Stimulated activated naive B cell treated with anti-CD40 and anti-IgM and Interleukin-4, amounts not matched to agents 10 μg/mL and 1 μg/mL and 100 μg/mL, for 72 hours (primary cell): ENCODE measurements around the gene CMBL.
"Not testable (repeated sequence)": the region's sequence is repeated elsewhere in the genome, so short reads cannot be mapped to it uniquely, and the experiment has no call there.

ENCODE experiments used
- ATAC-seq, 2 donors: fragments of 150-1000 bp; cut with Tn5 transposase; replicated peaks; 2 replicates each; pipeline ENCODE4 v1.10.0; 2021; ENCODE audit warnings: moderate library complexity in 1 of 2
- DNase-seq: peaks from one replicate; pipeline ENCODE4 v3.0.0; 2021
- H3K27ac Mint-ChIP-seq: one replicate; pipeline ENCODE4 v1.8.0; 2022; ENCODE audit warnings: mild to moderate bottlenecking, mixed read lengths
- H3K27me3 Mint-ChIP-seq, 2 donors: one replicate each; pipeline ENCODE4 v1.8.0; 2022; ENCODE audit warnings: mixed read lengths in 2 of 2
- H3K36me3 Mint-ChIP-seq, 2 donors: one replicate each; pipeline ENCODE4 v1.8.0; 2022; ENCODE audit warnings: mixed read lengths in 2 of 2, mild to moderate bottlenecking in 1 of 2
- H3K4me1 Mint-ChIP-seq, 2 donors: one replicate each; pipeline ENCODE4 v1.8.0; 2022; ENCODE audit warnings: mixed read lengths in 2 of 2, mild to moderate bottlenecking in 1 of 2
- H3K4me3 Mint-ChIP-seq, 2 donors: one replicate each; pipeline ENCODE4 v1.8.0; 2022; ENCODE audit warnings: mild to moderate bottlenecking in 2 of 2, mixed read lengths in 2 of 2, moderate library complexity in 1 of 2
- H3K9me3 Mint-ChIP-seq, 2 donors: one replicate each; pipeline ENCODE4 v1.8.0; 2022; ENCODE audit warnings: mixed read lengths in 2 of 2, mild to moderate bottlenecking in 1 of 2

The CMBL gene

GRCh38 chr5:10307206-10308148 is at the start of gene CMBL:
Gene CMBL, minus strand, starts transcription at chr5:10307902. Its CDS starts 17,140 bp downstream, at chr5:10290762.
- no peaks in the 10 kb centered on the region for H3K9me3 Mint-ChIP-seq
- H3K27ac Mint-ChIP-seq, result peak within 1 kb of the TSS; percentile 78
- H3K4me3 Mint-ChIP-seq, result peak within 1 kb of the TSS; percentile 86 to 89
- DNase-seq (peak; percentile 18), ATAC-seq (peak; percentile 89 to 92)
- peaks cover 39 to 40% of the 10 kb centered on the region in 2 donors for H3K27me3 Mint-ChIP-seq
- peaks cover 10% of the 10 kb centered on the region in 2 donors for H3K4me1 Mint-ChIP-seq
- H3K36me3 Mint-ChIP-seq, result peaks cover 4 to 5% of the 10 kb centered on the region in 2 donors

DNA sequence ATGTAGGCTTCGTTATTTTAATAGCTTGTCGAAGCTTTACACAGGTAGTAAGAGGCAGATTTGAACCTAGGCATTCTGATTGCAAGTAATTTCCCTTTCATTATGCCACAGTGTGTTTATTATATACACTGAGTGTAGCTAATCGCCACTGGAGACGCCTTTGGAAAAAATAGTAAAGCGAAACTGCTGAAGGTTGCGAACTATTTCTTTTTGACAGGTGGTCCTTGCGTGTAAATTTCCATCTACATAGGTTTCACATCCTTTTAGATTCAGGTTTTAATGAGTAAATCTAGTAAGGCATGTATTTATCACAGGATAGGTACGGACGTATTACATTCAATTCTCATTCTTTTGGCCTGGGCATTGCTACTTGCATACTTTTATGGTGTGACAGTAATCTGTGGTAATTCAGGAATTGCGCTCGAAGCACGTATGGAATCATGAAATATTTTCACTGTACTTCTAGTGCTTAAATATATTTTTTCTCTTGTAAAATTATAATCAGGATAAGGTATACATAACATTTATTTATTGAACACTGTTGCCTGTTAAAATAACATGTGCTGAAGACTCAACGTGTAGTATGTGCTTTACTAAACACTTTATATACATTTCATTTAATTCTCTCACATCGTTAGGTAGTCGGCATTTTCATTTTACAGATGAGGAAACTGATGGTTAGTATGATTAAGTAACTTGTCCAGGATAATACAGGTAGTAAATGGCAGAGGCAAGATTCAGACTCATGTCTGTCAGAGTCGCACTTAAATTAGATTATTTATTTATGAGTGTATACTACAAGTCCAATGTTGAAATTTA is 47.6 kb upstream of the CMBL start:
- Mint-ChIP-seq H3K4me1 (peaks cover 19 to 37% of the 10 kb centered on the region in 2 donors), H3K36me3 (peaks cover 3 to 13% of the 10 kb centered on the region in 2 donors), H3K4me3 (peak overlapping the region; percentile 94 to 98), H3K27me3 (no peaks in the 10 kb centered on the region), H3K9me3 (no peaks in the 10 kb centered on the region), H3K27ac (peak overlapping the region; percentile 99)
- ATAC-seq (peak; percentile 33), DNase-seq (peak; percentile 36)

GRCh38 chr5:10354048-10354872 is 46.6 kb upstream of the CMBL start:
- no peaks in the 10 kb centered on the region for H3K9me3 Mint-ChIP-seq

DNA sequence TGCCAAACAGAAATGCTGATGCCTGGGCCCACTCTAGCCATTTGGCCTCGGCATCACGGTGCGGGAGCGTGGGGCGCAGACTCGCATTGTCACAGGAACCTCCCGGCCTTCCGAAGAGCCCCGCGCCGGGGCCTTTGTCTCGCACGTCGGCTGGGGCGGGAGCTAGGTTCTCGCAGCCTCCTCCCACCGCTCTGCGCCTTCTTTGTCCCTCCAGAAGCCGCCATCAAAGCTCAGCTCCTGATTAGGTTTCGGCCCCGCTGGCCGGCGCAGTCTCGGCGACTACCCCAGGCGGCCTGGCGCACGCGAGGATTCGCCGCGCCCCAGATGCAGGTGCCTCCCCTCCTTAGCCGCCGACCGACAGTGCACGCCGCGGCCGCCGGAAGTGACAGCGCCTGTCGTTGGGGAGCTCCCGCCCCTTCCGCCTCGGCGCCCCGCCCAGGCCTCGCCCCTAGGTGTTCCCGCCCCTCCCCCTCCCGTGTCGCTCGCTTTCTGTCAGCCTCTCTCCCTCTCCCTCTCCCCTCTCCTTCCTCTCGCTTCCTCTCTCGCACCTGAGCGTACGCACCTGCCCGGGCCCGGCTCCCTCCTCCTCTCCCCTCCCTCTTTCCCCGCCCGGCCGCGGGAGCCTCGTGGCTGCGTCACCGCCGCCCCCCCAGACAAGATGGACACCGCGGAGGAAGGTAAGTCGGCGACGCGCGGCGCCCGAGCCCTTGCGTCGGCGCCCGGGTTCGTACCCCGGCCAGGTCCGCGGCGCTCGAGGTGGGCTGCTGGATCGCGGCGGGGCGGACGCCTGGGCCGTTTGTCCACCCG is 45.7 kb upstream of the CMBL start, which contains the start of gene MARCHF6:
TSS of gene MARCHF6 (plus strand) at position 455 of the 807 bp plus-strand sequence. CDS start at position 659, 204 bp downstream.
- Mint-ChIP-seq H3K27me3 (no peaks in the 10 kb centered on the region), H3K4me1 (peaks cover 11 to 29% of the 10 kb centered on the region in 2 donors), H3K27ac (peak within 1 kb of the TSS; percentile 99), H3K36me3 (peaks cover 3 to 9% of the 10 kb centered on the region in 2 donors), H3K9me3 (no peaks in the 10 kb centered on the region), H3K4me3 (peak within 1 kb of the TSS; percentile 94 to 98)
- DNase-seq (peak; percentile 92), ATAC-seq (peak; percentile 84 to 86)

More at GRCh38 chr5:10354048-10354872, 46.6 kb upstream of the CMBL start:
- DNase-seq (peak; percentile 56), ATAC-seq (peak; percentile 8 to 18)
- H3K36me3 Mint-ChIP-seq, result peaks cover 3 to 9% of the 10 kb centered on the region in 2 donors
- H3K4me3 Mint-ChIP-seq, result peak overlapping the region; percentile 94 to 98
- H3K27me3 Mint-ChIP-seq, result no peaks in the 10 kb centered on the region
- peak overlapping the region; percentile 99 for H3K27ac Mint-ChIP-seq
- H3K4me1 Mint-ChIP-seq, result peaks cover 14 to 29% of the 10 kb centered on the region in 2 donors

GRCh38 chr5:10352430-10353240 is 44.9 kb upstream of the CMBL start:
- ATAC-seq (peak in 1 of 2 donors; percentile 64), DNase-seq (peak; percentile 80)
- Mint-ChIP-seq H3K27me3 (no peaks in the 10 kb centered on the region), H3K27ac (peak overlapping the region; percentile 99), H3K36me3 (peaks cover 0 to 5% of the 10 kb centered on the region in 2 donors), H3K4me3 (peak overlapping the region; percentile 88 to 94), H3K4me1 (peaks cover 6 to 23% of the 10 kb centered on the region in 2 donors), H3K9me3 (no peaks in the 10 kb centered on the region)

DNA sequence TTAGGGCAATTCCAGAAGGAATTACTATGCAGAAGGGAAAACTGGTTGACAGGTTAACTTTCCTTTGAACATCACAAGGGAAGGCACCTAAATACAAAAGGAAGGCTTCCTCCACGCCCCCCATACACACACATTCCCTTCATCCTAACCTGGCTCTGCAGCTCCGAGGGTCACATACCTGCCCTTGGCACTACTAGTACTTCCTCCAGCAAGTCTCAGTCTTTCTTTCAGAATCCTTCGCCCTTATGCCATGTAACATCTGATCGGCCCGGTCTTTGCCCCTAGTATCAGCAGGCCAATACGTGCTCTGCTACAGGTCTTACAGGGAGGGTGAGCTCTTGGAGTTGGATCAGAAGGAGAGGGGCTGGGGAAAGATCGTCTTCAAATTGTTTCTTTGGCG is 44.2 kb upstream of the CMBL start:
- peaks cover 6 to 17% of the 10 kb centered on the region in 2 donors for H3K4me1 Mint-ChIP-seq
- H3K36me3 Mint-ChIP-seq, result peaks cover 0 to 5% of the 10 kb centered on the region in 2 donors
- H3K27me3 Mint-ChIP-seq, result no peaks in the 10 kb centered on the region
- H3K9me3 Mint-ChIP-seq, result no peaks in the 10 kb centered on the region
- peak overlapping the region; percentile 99 for H3K27ac Mint-ChIP-seq
- ATAC-seq (no peak), DNase-seq (no peak)
- H3K4me3 Mint-ChIP-seq, result peak overlapping the region; percentile 54 to 94

DNA sequence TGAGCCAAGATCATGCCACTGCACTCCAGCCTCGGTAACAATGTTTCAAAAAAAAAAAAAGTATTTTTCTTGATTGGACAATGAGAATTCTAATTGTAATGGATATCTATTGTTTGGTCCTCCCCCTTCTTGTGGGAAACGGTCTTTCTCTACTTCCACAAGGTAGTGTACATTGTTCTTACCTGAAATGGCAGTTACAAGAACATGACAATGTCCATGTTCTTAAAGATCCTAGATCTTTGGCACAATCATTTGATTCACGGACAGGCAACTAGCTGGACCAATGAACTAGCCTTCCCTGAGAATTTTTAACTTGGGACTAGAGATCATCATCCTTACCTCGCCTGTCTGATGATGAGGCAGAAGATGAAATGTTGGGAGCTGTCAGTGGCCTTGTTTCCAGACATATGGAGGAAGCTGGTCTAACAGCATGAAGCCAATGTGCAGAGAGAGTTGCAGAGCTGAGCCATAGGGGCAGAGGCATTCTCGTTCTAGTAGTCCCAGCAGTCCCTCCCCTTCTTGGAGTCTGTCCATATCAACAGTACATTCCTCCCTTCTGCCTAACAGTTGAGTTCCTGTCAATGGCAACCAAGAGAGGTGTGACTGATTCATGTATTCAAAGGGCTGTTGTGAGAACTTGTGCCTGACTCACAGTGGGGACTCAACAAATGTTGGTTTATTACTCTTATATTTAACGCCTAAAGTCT is 43.6 kb upstream of the CMBL start:
- Mint-ChIP-seq H3K27me3 (no peaks in the 10 kb centered on the region), H3K9me3 (no peaks in the 10 kb centered on the region), H3K4me3 (no peak overlapping the region), H3K36me3 (peaks cover 0 to 5% of the 10 kb centered on the region in 2 donors), H3K27ac (no peak overlapping the region), H3K4me1 (peaks cover 6 to 17% of the 10 kb centered on the region in 2 donors)
- ATAC-seq (no peak), DNase-seq (no peak)

DNA sequence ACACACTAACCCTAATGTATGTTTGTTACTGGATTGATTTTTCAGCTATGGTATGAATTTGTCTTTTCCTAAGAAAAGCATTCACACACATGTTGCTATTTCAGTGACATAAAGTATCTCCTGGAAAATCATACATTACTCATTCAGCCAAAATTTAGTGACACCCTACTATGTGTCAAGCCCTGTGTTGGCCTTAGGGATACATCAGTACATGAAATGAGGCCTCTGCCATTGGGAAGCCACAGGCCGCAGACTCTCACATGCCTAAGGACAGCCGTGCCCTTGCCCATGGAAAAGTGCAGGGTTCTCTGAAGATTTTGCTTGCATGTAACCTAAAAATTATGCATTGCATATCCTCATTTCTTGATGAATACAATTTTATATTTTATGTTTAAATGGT is 40.6 kb upstream of the CMBL start:
- Mint-ChIP-seq H3K27me3 (no peaks in the 10 kb centered on the region), H3K4me1 (peaks cover 6 to 12% of the 10 kb centered on the region in 2 donors), H3K4me3 (no peak overlapping the region), H3K9me3 (no peaks in the 10 kb centered on the region), H3K27ac (no peak overlapping the region), H3K36me3 (no peaks in the 10 kb centered on the region)
- DNase-seq, result no peak
- ATAC-seq, result no peak

- not testable (repeated sequence) for H3K36me3 Mint-ChIP-seq, H3K4me3 Mint-ChIP-seq, H3K27me3 Mint-ChIP-seq, H3K9me3 Mint-ChIP-seq, DNase-seq, ATAC-seq, H3K4me1 Mint-ChIP-seq, H3K27ac Mint-ChIP-seq
These were observed 36.9 kb upstream of the CMBL start for GRCh38 chr5:10344461-10345106.

DNA sequence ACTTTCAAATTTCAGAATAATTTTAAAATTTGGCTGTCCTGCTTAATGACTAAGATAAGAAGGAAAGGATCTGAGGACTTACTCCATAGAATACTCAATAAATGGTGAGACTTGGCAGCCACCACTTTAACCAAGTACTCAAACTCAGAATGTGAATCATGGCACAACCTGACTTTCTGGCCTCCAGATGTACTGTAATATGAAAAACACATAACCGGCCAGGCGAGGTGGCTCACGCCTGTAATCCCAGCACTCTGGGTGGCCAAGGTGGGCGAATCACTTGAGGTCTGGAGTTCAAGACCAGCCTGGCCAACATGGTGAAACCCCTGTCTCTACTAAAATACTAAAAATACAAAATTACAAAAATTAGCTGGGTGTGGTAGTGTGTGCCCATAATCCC is 35.8 kb upstream of the CMBL start:
- no peak overlapping the region for H3K27ac Mint-ChIP-seq
- H3K27me3 Mint-ChIP-seq, result no peaks in the 10 kb centered on the region
- no peaks in the 10 kb centered on the region for H3K9me3 Mint-ChIP-seq
- H3K36me3 Mint-ChIP-seq, result no peaks in the 10 kb centered on the region
- H3K4me1 Mint-ChIP-seq, result no peaks in the 10 kb centered on the region
- H3K4me3 Mint-ChIP-seq, result no peak overlapping the region
- no peak for DNase-seq
- ATAC-seq, result no peak

- Mint-ChIP-seq H3K4me1 (no peaks in the 10 kb centered on the region), H3K9me3 (no peaks in the 10 kb centered on the region), H3K27me3 (peaks cover 2 to 8% of the 10 kb centered on the region in 2 donors), H3K27ac (no peak overlapping the region), H3K36me3 (no peaks in the 10 kb centered on the region), H3K4me3 (no peak overlapping the region)
- no peak for ATAC-seq
- DNase-seq, result no peak
These were observed 32.3 kb upstream of the CMBL start for GRCh38 chr5:10339958-10340357.
